Psoas muscle (tissue), 8 donors: ENCODE measurements around the gene STK17B. TPM values are rescaled to one million over a fixed set of nuclear protein-coding genes. Genes with fewer than 3 reads are reported as not detected.
"Not testable (repeated sequence)": the region's sequence is repeated elsewhere in the genome, so short reads cannot be mapped to it uniquely, and the experiment has no call there.

Experiments
- ATAC-seq, 4 donors: fragments of 200-7000 bp; cut with Tn5 transposase; one replicate each; pipeline ENCODE4 v1.9.1; 2020; ENCODE audit warnings: moderate library complexity in 3 of 4, mild to moderate bottlenecking in 2 of 4
- DNase-seq, 2 donors: peaks; one replicate each; pipeline ENCODE4 v3.0.0-alpha.2; 2020
- H3K27ac ChIP-seq: fragments of 200-600 bp; one replicate; pipeline ENCODE4 v1.8.0; 2022
- H3K27me3 ChIP-seq, 3 donors: fragments of 200-600 bp in 1 of 3; one replicate each; pipeline versions ENCODE4 v1.6.1 to v1.8.0; 2013 to 2022; ENCODE audit warnings: low read length in 2 of 3, mild to moderate bottlenecking in 2 of 3, moderate library complexity in 1 of 3; ENCODE audit not compliant: insufficient read depth in 3 of 3
- H3K36me3 ChIP-seq, 2 donors: fragments of 200-600 bp in 1 of 2; one replicate each; pipeline versions ENCODE4 v1.6.1 to v1.8.0; 2013 to 2022; ENCODE audit warnings: low read depth in 1 of 2, mild to moderate bottlenecking in 1 of 2, moderate library complexity in 1 of 2; ENCODE audit not compliant: insufficient read depth in 1 of 2
- H3K4me1 ChIP-seq: fragments of 200-600 bp; one replicate; pipeline ENCODE4 v1.8.0; 2022
- H3K4me3 ChIP-seq: fragments of 200-600 bp; one replicate; pipeline ENCODE4 v1.8.0; 2022; ENCODE audit warnings: mild to moderate bottlenecking
- H3K9me3 ChIP-seq: fragments of 200-600 bp; one replicate; pipeline ENCODE4 v1.8.0; 2022
- CTCF ChIP-seq: fragments of 200-600 bp; IDR thresholded peaks from one replicate; pipeline ENCODE4 v1.8.0; 2022; ENCODE audit warnings: antibody characterized with exemption
- WGBS, 3 donors: extraction: QIAGEN DNeasy Blood & Tissue Kit; methylation state at CpG; one replicate each; pipeline versions ENCODE4 v1.1.6 to v1.1.7; 2013; 5-methylcytosine and 5-hydroxymethylcytosine counted together
- intact Hi-C, 2 donors: fragments of 100-400 bp; cut with DNase I; formaldehyde crosslinking; loops; one replicate each; pipeline versions ENCODE4 v1.11.0 to v1.14.2; 2022
- polyA plus RNA-seq, 3 donors: library from polyadenylated mRNA; stranded (reverse); fragments of 200-250 nt; gene quantifications; one replicate each; pipeline ENCODE4 v1.2.3, GENCODE V29; 2013
- total RNA-seq, 4 donors: library from RNA; stranded (reverse); fragmentation: NEBNext Ultra II Directional in 2 of 4; extraction: Animal tissue kit (Norgen Biotek cat#: 25700) in 2 of 4; gene quantifications; one replicate each; pipeline versions ENCODE4 v1.2.1 to v1.2.4, GENCODE V29; 2021 to 2023
- donor health status: healthy with polysubstance abuse.
- donor health status: DM: no; HTN: no; CAD: no; lungs with moderate emphysema.
- donor health status: Bipolar disorder and iron deficiency.
- donor health status: healthy.
- donor health status: DM: yes; HTN: yes; CAD: no.
- donor health status: DM: no; HTN: no; CAD: no.
- donor health status: DM: no; HTN: no; CAD: no.
- donor health status: DM: yes; HTN: yes; CAD: no.

Gene STK17B
- total and polyA plus RNA-seq, 7 donors, result 1.3 to 5.3 (median 3.1) TPM

DNA sequence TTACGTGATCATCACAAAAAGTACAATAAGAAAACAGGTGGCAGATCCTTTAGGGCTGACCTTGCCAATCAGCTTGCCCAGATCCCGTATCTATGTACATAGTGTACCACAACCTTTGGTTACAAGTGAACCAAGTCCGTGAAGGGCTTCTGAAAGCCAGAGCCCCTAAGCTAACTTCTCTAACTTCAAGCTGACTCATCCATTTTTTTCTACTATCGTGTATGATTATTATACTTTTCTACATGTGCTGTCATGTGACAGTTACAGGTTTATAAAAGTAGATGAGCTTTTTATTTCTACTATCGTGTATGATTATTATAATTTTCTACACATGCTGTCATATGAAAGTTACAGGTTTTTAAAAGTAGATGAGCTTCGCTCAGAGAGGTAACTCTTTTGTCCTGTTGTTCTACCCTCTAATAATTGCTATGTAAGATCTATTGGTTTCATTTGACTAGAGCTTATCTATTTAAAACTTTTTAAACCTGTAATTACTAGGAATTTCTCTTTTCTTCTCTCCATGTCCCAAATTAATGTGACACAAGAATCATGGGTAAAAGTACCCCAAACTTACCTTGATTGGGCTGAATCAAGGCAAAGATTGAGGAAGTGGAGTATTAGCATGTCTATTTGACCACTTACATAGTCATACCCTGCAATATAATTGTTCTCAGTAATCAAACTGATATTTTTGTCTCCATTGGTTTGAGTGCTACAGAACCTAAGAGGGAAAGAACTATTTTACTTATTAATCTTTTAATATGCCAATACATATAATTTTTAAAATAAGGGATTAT, 73.3 kb downstream of the STK17B start:
- no peak for ATAC-seq
- no peak for DNase-seq
- no peaks in the 10 kb centered on the region for H3K4me1 ChIP-seq

GRCh38 chr2:196096982-196097745, 74.2 kb downstream of the STK17B start:
- no peak for TF ChIP-seq CTCF
- intact Hi-C loops, result no loop called here
- Histone ChIP-seq H3K9me3 (no peaks in the 10 kb centered on the region), H3K4me1 (no peaks in the 10 kb centered on the region), H3K27ac (no peak overlapping the region), H3K36me3 (no peaks in the 10 kb centered on the region), H3K27me3 (no peaks in the 10 kb centered on the region), H3K4me3 (no peak overlapping the region)
- 57 to 69% (median 68%) methylated on average over 5 of the region's 5 CpGs for WGBS, 3 donors
- DNase-seq, result no peak
- ATAC-seq, result no peak

More for the DNA sequence above, 73.3 kb downstream of the STK17B start:
- H3K4me3 ChIP-seq, result no peak overlapping the region
- intact Hi-C loops, result no loop called here
- TF ChIP-seq CTCF, result no peak
- H3K9me3 ChIP-seq, result no peaks in the 10 kb centered on the region
- no peaks in the 10 kb centered on the region for H3K36me3 ChIP-seq
- WGBS, 3 donors, result 58 to 83% (median 75%) methylated on average over 6 of the region's 6 CpGs
- H3K27me3 ChIP-seq, result no peaks in the 10 kb centered on the region
- H3K27ac ChIP-seq, result no peak overlapping the region

- ATAC-seq (no peak), DNase-seq (no peak)
- Histone ChIP-seq H3K36me3 (no peaks in the 10 kb centered on the region), H3K4me3 (no peak overlapping the region), H3K4me1 (no peaks in the 10 kb centered on the region), H3K27ac (no peak overlapping the region), H3K27me3 (no peaks in the 10 kb centered on the region), H3K9me3 (no peaks in the 10 kb centered on the region)
- 81 to 89% (median 84%) methylated on average over 4 of the region's 4 CpGs for WGBS, 3 donors
- TF ChIP-seq CTCF, result no peak
- intact Hi-C loops, result no loop called here
Observed at GRCh38 chr2:196096264-196096663, 75.1 kb downstream of the STK17B start.

- H3K9me3 ChIP-seq, H3K4me3 ChIP-seq, H3K27me3 ChIP-seq, H3K36me3 ChIP-seq, intact Hi-C loops, H3K4me1 ChIP-seq, H3K27ac ChIP-seq, ATAC-seq, DNase-seq: not testable (repeated sequence)
- WGBS, 3 donors, result 83 to 88% (median 88%) methylated on average over 5 of the region's 5 CpGs
Observed at GRCh38 chr2:196089448-196089847, 81.9 kb downstream of the STK17B start.

GRCh38 chr2:196088203-196088602, 83.2 kb downstream of the STK17B start:
- Histone ChIP-seq H3K4me3 (no peak overlapping the region), H3K27me3 (no peaks in the 10 kb centered on the region), H3K27ac (no peak overlapping the region), H3K36me3 (no peaks in the 10 kb centered on the region), H3K9me3 (no peaks in the 10 kb centered on the region), H3K4me1 (no peaks in the 10 kb centered on the region)
- 62 to 69% (median 66%) methylated on average over 2 of the region's 2 CpGs for WGBS, 3 donors
- intact Hi-C loops, result no loop called here
- no peak for DNase-seq
- no peak for TF ChIP-seq CTCF
- ATAC-seq, result no peak
